ENCODE data around the gene SORCS1.

Gene SORCS1

DNA sequence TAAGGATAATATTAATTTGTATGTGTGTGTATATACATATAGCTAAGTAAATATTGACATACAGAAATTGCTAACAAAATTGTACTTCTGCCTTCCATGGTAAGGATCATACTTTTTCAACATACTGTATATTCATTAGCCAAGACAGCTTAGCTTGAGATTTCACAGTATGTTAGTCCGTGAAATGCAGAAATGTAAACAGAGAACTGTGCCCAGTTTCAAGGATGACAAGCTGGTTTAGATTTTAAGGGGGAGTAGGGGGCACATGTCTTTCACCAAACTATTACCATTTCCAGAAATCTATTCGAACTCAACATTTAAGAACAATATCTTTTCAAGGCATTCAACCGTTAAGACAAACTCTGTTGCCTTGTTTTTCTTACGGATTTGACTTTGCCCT, 182.2 kb downstream of the SORCS1 start:
- DNase-seq, result no peak

DNA sequence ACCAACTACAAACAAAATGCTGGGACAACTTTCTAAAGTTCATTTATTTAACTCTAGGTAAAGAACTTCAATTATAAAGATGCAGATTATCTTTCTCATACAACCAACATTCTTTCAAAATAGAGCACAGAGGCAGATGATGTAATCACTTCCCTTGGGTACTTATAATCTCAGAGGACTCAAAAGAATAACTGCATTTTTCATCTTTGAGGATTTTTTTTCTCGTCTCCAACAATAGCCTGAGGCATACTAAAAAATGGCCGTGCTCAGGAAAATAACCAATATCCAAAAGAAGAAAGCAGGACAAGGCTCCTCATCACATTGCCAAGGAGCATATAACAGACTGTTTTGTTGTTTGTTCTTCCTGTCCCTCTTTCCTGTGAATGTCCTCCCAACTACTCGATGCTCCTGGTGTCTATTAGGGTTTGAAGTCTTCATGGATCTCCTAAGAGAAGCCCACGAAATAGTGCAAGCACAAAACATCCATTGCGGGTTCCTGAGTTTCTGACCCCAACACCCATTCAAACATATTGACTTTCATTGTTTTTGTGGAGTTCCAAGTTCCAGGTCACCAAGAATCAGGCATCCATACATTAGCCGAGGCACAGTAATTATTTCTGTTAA, 182.9 kb downstream of the SORCS1 start:
- no peak for DNase-seq

DNA sequence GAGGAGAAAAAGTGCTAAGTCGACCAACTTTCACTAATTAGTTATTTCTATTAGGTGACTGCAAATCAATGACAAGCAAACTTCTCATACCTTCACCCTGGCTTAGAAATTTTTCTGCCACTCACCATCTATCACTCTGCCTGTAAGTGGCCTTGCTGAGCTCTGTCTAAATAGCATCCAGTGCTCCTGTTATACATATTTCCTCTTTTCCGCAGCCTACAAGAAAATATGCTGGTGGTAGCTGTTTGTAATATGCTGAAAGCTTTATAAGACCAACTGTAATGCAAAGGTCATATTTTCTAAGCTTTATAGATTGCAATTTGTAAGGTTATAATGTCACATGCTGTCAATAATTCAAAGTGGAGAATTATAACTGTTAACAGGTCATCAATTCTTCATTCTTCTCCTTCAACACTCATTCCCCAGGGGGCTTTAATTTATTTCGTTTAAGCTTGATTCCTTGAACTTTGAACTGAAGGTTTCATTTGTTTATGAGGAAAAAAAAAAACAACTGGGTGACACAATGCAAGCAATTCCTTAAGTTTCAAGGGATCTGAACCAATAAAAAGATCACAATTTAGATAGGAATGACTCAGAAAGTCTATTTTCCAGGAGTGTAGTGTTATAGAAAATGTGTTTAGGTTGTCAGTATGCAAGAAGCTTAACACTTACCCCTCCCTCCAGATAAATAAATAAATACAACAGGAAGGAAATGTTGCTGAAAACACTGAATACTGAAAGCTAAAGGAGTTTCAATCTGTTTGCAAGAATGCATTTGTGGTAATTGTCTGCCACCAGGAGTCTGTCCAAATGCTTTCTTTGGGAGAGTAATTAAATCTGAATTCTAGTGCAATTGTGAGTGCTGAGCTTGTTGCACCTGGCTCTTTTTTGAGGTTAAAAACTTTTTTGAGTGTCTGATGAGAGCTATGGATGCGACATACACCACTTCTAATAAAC, 183.7 kb downstream of the SORCS1 start:
- DNase-seq, result no peak

DNA sequence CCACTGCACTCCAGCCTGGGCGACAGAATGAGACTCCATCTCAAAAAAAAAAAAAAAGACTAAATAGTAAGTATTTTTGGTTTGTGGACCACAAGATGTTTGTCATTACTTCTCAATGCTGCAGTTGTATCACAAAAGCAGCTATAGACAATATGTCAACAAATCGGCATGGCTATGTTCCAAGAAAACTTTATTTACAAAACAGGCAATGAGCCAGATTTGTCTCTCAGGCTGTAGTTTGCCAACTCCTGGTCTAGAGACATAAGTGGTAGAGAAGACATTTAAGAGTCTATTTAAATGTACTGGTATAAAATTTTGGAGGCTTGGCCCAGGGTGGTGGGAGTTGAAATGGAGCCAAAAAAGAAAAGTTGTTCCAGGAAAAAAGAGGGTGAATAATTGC, 185.8 kb downstream of the SORCS1 start:
- no peak for DNase-seq

DNA sequence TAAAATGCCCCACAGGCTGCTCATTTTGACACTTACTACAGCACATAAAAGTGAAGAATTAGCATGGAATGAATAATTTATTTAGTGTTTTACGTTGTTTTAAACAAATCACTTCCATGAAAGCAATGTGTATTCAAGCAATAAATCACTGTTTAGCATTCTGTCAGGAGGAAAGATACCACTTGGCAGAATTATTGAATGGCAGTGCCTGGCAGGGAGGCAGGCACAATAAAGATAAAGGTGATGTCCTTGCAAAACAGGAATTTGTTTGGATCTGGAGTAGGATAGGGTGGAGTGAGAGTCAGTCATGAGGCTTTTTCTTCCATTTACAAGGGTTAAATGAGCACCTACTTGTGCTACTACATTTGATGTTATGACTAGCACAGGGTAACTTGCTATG, 190.8 kb downstream of the SORCS1 start:
- DNase-seq, result no peak

DNA sequence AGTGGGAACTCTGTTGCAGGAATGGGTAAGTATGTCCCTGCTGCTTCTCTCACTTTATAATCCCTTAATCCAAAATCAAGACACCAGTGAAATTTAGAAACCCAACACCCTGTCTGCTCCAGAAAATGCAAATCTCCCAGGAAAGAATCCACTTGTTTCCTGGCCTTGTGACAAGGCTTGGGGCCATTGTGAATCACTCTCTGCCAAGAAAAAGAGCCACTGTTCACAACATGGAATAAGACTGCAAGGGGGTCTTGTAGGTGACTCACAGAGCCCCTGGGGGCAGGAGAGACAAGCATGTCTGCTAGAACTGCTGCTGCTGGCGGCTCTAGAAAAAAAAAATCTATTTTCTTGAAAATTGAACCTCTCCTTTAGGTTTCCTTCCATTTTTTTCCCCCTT, 191.2 kb downstream of the SORCS1 start:
- no peak for DNase-seq

DNA sequence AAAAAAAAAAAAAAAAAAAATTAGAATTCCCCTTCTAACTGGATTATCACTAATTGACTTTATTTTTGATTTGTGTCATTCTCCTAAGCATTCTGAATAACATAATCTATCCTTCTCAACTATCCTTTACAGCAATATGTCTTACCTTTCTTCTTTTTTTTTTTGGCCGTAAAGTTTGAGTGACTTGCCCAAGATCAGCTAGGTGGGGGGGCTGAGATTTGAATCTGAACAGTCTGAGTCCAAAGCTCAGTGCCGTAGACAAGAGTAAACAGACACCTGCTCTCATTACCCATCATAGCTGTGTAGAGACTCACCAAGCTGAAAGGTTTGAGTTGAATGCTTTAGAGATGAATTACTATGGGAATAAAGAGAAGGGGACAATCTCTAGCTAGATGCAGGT, 192.1 kb downstream of the SORCS1 start:
- DNase-seq, result no peak

DNA sequence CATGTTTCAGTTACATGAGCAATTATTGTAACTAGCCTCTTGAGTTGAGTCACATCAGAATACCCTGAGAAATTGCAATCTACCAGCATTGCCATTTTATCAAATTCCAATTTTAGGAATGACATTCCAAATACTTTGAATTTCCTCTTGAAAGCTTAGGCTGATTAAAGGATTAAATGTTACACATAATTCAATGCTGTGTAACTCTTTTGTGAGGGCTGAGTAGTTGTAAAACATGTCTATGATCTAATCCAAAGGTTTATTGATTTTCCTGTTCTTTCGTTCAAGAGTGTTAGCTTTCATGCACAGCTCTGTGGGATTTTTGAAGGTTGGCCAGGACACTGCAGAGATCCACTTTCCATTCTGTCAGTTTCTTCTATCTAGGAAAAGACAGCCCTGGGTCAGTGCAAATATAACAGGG, 193.1 kb downstream of the SORCS1 start:
- no peak for DNase-seq

DNA sequence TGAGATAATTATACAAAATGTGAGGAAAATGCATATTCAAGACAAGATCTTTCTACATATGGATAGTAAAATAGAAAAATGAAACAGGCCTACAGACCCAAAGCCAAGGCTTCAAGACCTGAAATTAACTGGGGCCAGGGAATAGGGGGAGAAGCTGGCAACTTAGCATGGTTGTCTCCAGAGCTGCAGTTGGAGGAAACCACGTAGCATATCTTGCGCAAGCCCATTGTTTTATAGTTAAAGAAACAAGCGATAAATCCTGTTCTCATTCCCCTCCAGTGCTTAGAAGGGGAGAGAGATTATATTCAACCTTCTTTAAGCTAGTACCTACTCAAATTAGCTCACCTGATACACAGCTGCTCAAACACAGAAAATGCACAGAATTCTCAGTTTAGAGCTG, 197.1 kb downstream of the SORCS1 start:
- no peak for DNase-seq

DNA sequence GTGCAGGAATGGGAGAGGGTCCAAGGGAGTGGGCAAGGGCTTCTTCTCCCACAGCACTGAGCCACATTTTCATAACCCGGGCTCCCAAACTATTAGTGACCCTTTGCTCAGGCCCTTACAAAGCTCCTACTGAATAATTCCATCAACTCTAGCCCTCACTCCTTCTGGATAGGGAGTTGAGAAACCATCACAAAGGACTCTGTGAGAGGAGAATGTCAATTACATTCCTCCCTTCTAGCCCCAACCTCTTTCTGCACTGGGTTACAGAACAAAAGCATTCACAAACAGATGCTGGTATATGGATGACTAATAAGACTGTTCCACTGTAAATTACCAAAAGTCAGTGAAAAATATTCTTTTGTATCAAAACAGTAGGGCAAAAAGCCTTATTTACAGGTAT, 203.7 kb downstream of the SORCS1 start:
- DNase-seq, result no peak

DNA sequence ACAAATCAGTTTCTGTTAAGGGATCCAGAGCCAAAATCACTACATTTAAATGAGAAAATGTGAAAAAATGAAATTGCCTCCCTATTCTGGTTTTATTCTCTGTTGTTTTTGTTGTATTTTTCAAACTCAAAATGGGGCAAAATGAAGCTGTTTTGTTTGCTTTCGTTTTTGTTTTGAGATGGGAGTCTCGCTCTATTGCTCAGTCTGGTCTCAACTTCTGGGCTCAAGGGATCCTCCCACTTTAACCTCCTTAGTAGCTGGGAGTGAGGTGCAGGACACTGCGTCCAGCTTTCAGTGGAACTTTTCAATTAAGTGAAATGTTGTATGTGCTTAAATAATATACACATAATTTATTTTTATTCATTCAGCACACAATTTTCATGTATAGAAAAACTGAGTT, 205.0 kb downstream of the SORCS1 start:
- DNase-seq, result no peak

DNA sequence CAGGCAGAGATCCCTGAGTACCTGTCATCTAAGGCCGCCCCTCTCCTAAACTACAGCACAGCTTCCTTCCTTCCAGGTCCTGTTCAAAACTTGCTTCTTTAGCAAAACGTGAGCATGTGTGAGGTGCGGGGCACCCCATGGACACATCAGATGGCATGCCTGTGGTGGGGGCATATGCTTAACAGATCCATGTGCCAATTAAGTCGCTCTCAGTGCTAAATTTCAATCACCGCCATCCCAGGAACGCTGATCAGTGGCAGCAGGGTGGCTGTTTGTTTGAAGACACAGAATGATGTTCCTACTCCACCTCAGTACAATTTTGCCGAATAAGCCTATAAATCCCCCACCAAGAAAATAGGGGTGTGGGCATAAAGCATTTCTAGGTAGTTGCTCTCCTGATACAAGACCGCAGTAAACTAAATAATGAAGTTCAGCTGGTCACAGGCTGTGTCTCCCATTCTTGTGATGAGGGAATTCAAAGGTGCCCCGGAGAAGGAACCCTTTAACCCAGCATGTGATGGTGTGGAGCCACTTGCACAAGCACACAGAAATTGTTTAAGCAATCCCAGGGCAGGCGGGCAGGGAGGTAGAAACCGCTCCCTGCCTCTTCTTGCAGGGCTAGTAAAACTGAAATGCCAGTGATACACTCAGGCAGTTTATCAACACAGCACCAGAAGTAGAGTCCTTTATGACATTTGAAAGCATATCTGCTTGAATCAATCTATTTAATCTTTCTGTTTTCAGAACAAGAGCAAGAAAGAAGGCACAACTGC, 205.7 kb downstream of the SORCS1 start:
- DNase-seq, result no peak

DNA sequence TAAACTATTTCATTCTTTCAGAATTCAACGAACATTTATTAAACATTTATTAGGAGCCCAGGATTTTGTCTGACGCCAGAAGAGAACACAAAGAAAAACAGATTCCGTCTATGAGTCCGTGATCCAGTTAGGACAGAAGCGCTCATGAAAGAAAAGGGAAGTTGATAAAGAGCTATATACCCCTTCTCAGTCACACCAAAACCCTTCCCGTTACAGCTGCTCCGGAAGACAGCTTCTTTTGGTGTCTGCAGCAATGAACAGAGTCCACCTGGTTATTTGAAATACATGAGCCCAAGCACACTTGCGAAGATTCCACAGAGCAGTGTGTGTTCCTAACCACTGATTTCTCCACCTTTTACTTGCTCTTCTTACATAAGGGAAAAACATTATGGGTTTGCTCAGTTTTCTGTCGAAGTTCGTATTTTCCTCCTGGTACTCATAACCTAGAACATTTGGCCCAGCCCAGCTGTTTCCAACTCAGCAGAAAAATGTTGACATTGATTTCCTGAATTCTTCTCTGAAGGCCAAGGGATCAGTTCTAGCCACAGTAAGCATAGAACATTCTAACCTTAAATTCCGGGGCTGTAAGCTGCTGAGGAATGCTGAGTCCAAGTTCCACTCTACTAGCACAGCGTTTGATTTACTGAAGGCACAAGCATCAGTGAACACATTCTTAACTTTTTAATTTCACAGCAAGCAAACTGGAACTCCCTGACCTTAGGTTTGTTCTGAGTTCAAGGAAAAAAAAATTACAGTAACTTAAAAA, 206.5 kb downstream of the SORCS1 start:
- DNase-seq, result no peak

DNA sequence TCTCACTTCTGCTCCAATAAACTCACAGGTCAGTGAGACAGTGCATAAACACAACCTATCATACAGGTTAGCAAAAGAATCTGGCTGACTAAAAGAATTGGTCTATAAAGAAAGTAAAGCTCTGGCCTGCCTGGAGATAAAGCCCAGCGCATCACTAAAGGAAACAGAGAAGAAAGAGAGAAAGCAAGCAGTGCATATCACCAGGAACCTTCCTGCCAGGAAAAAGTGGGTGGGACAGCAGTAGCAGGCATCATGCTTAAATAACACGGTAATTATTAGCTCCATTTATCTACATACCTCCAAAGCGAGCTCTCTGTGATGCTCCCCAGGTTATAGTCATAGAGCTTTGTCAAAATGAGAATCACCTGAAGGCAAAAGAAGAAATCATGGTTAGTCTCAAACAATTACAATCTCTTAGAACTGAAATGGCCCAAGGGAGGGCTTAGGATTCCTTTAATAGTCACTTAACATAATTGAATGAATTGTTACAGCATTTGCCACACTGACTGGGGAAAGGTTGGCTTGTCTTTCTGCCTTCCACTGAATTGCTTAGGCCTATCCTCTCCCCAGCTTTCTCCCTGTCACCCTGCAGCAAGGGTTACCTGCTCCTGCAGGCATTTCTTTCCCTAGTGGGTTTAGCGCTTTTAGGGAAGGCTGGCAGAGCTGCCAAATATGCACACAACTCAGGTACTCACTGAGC, 208.1 kb downstream of the SORCS1 start:
- no peak for DNase-seq

DNA sequence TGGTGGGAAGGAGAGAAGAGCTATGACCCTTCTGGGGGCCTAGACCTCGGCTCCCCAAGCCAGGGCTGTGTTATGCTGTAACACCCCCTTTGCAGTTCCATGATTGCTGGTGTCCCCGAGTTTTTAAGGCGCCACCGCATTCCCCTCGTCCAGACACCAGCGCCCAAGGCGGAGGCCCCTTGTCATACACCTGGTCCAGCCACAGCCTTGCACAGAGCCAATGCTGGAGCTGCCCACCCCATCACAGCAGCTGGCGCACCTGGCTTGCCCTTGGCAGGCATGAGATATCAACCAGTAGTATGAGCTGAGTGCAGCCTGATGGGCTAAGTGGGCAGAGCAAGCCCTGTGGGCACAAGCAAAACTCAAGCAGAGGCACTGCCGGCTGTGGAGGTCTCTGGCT, 209.4 kb downstream of the SORCS1 start:
- no peak for DNase-seq

DNA sequence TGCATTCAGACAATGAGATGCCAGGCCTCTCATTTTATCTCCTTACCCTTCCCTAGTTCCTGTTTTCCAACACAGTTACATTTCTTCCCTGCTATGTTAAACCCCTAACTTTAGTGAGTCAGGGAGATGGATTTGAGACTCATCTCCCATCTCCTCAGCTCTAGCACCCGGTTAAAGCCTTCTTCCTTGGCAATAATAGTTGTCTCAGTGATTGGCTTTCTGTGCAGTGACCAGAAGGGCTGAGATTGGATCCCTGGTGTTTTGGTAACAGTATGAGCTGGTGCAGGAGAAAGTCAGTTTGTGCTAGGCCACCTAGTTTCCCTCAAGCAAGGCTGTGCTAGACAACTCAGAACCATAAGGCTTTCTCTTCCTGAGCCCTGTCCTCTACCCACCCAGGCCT, 212.5 kb downstream of the SORCS1 start:
- no peak for DNase-seq

DNA sequence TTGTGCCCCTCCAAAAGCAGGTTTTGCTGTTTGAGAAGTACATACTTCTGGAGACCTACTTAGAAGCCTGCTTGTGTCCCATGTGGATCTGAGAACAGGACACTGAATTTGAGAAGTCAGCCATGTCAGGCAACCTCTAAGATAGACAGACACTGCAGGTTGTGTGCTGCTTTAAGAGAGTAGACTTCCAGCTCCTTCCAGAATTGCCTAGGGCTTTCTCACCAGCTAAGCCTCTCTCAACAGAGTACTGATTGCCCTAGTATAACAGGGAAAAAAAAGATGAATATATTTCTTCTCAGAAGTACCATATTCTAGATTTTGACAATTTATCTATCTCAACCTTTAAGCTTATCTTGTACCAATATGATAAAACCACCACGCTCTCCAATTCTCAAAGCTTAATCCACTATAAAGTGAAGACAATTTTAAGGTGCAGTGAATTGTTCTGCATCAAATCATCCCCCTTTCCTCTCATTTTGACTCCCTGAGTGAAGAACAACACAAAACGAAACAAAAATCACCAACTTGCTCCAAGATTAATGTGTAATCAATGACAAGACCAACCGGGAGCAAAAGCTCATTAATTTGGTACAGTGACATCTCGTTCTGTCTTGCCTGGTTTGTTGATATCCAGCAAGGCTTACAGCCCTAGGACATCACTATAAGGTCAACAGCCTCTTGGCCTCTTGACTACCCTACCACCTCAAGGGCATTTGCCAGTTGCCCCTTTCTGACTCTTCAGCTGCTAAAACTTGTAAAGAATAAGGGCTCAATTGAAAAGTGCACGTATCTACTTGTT, 214.6 kb downstream of the SORCS1 start:
- no peak for DNase-seq

DNA sequence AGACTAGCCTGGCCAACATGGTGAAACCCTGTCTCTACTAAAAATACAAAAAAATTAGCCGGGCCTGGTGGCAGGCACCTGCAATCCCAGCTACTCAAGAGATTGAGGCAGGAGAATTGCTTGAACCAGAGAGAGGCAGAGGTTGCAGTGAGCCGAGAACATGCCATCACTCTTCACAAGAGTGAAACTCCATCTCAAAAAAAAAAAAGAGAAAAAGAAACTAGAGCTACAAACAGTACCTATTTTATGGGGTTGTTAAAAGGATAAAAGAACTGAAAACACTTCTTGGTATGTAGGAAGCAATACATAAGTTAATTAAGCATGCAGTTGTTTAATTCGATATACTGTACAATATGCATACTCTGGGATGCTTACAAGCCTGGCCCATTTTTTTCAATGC, 216.9 kb downstream of the SORCS1 start:
- no peak for DNase-seq

DNA sequence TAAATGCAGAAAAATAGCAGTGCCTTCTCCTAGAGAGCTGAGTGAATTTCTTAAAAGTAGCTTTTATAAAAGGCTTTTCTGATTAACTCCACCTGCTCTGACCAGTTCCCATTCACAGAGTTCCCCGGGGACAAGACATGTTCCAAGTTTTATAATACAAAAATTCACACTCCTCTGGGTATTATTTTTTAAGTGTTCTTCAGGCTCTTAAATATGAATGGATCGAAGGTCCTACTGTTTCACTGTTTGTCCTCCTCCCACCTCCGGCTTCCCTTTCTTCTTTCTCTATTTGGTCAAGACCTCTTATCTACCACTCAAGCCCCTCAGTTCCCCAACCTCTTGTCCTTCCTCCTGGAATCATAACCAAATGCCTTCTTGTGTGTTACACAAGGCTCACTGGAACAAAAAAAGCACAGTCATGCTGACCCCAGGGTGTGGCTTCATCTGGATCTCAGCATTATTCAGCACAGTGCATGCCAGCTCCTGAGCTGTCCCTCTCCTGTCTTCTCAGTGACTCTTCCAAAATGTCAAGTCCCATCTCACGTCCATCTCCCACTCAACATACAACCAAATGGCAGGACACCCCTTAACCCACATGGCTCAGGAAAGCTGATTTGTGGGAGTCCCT, 222.4 kb downstream of the SORCS1 start:
- DNase-seq, result no peak

DNA sequence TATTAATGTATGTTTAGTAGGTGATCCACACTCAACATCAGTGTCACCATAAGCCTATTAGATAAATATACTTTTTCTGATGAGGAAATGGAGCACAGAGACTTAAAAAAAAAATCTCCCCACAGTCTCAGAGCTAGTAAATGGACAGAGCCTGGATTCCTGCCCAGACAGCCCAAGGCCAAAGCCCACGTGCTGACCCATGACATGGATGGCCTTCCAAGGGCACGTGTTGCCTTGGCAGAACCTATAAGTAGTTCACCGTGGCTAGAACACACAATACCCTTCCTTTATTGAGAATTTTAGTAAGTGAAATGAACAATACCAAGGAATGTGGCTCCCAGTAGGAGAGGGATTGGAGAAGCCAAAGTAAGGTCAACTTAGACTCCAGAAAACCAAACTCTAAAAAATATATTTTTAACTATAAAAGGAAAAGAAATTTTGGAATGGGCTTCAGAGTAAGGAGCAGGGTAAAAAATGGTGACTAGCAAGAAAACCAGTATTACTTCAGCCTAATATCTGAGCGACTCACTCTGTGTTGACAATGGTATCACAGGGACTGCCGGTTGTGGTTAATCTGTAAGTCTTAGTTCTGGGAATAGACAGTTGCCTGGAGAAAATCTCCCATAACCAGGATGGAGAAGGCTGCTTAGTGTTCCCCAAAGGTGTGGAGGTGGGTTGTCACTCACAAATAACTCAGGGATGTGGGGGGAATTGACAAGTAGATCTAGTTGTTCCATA, 223.0 kb downstream of the SORCS1 start:
- no peak for DNase-seq
